GM23338 (cell line): ENCODE results near the gene TMEM63C. TPM values are rescaled to one million over a fixed set of nuclear protein-coding genes. Genes with fewer than 3 reads are reported as not detected.

ENCODE experiments used
- ATAC-seq: fragments of 200-7000 bp; cut with Tn5 transposase; 3 replicates; pipeline ENCODE4 v1.9.1; 2020
- DNase-seq: peaks from one replicate; pipeline ENCODE4 v3.0.0-alpha.2; 2015; ENCODE audit warnings: low spot score
- H2AFZ ChIP-seq: fragments of 200-600 bp; sonication (generic); 2 replicates; pipeline ENCODE4 v1.8.0; 2016; ENCODE audit warnings: antibody characterized with exemption, mild to moderate bottlenecking, moderate library complexity
- H3F3A ChIP-seq: fragments of 200-600 bp; sonication (generic); replicated peaks from 2 replicates; pipeline ENCODE4 v1.8.0; 2017; ENCODE audit warnings: antibody characterized with exemption, mixed run types, low read depth
- H3K27ac ChIP-seq: fragments of 200-600 bp; sonication (generic); 2 replicates; pipeline ENCODE4 v1.6.1; 2016; ENCODE audit warnings: low read depth
- H3K27me3 ChIP-seq: fragments of 200-600 bp; sonication (generic); 2 replicates; pipeline ENCODE4 v1.8.0; 2016; ENCODE audit warnings: mild to moderate bottlenecking, mixed run types, moderate library complexity; ENCODE audit not compliant: insufficient read depth
- H3K36me3 ChIP-seq: fragments of 200-600 bp; sonication (generic); 2 replicates; pipeline ENCODE4 v1.8.0; 2016; ENCODE audit warnings: mild to moderate bottlenecking; ENCODE audit not compliant: insufficient read depth
- H3K4me1 ChIP-seq: fragments of 200-600 bp; sonication (generic); 2 replicates; pipeline ENCODE4 v1.8.0; 2016; ENCODE audit warnings: mild to moderate bottlenecking, moderate library complexity; ENCODE audit not compliant: insufficient read depth
- H3K4me2 ChIP-seq: fragments of 200-600 bp; sonication (generic); 2 replicates; pipeline ENCODE4 v1.7.1; 2017; ENCODE audit warnings: mixed run types
- H3K4me3 ChIP-seq: fragments of 200-600 bp; sonication (generic); 2 replicates; pipeline ENCODE4 v1.6.1; 2016; ENCODE audit warnings: mixed run types
- H3K79me2 ChIP-seq: fragments of 200-600 bp; sonication (generic); replicated peaks from 2 replicates; pipeline ENCODE4 v1.8.0; 2017; ENCODE audit warnings: mild to moderate bottlenecking; ENCODE audit not compliant: insufficient read depth
- H3K9me2 ChIP-seq: fragments of 200-600 bp; sonication (generic); 2 replicates; pipeline ENCODE4 v1.8.0; 2017; ENCODE audit not compliant: insufficient read depth
- H4K20me1 ChIP-seq: fragments of 200-600 bp; sonication (generic); replicated peaks from 2 replicates; pipeline ENCODE4 v1.8.0; 2017; ENCODE audit warnings: mild to moderate bottlenecking; ENCODE audit not compliant: insufficient read depth
- H3K27ac Mint-ChIP-seq: 2 replicates; pipeline ENCODE4 v1.8.0; 2020; ENCODE audit warnings: inconsistent platforms, mild to moderate bottlenecking, moderate library complexity, mixed read lengths
- H3K27me3 Mint-ChIP-seq: 3 replicates; pipeline ENCODE4 v1.8.0; 2022; ENCODE audit warnings: low read depth, mild to moderate bottlenecking, moderate library complexity, mixed read lengths, inconsistent platforms; ENCODE audit not compliant: insufficient read depth, poor library complexity
- H3K36me3 Mint-ChIP-seq: 3 replicates; pipeline ENCODE4 v1.8.0; 2021; ENCODE audit warnings: low read depth, mild to moderate bottlenecking, inconsistent platforms, moderate library complexity, mixed read lengths
- H3K4me1 Mint-ChIP-seq: 3 replicates; pipeline ENCODE4 v1.8.0; 2020; ENCODE audit warnings: mild to moderate bottlenecking, inconsistent platforms, mixed read lengths
- H3K4me3 Mint-ChIP-seq: 3 replicates; pipeline ENCODE4 v1.8.0; 2021; ENCODE audit warnings: moderate library complexity, mild to moderate bottlenecking, inconsistent platforms, mixed read lengths
- H3K9me3 Mint-ChIP-seq: 3 replicates; pipeline ENCODE4 v1.8.0; 2020; ENCODE audit warnings: moderate library complexity, mild to moderate bottlenecking, inconsistent platforms, mixed read lengths
- NANOG ChIP-seq: IDR thresholded peaks from 2 replicates; pipeline ENCODE4 v1.6.1; 2016; ENCODE audit warnings: antibody characterized with exemption, borderline replicate concordance
- ZNF114 ChIP-seq: fragments of 250-450 bp; sonication (Bioruptor Pico); IDR thresholded peaks from 2 replicates; pipeline ENCODE4 v1.5.0; 2020; ENCODE audit warnings: mild to moderate bottlenecking, moderate library complexity
- polyA plus RNA-seq: library from polyadenylated mRNA; unstranded; fragments of >200 nt; fragmentation: Nextera tagmentation; extraction: Ambion mirVana; gene quantifications from 2 replicates; pipeline ENCODE4 v1.2.1, GENCODE V29; 2016
- total RNA-seq: library from RNA; depleted of rRNA; stranded (reverse); fragments of >200 nt; shearing (Covaris generic); gene quantifications from 2 replicates; pipeline ENCODE4 v1.2.3, GENCODE V29; 2014
- TF ChIP-seq, protein P1 (sequence below): fragments of 250-450 bp; sonication (Bioruptor Pico); IDR thresholded peaks from 2 replicates; pipeline ENCODE4 v1.5.0; 2020; ENCODE audit warnings: mild to moderate bottlenecking, moderate library complexity
- TF ChIP-seq, protein P2 (sequence below): IDR thresholded peaks from 2 replicates; pipeline ENCODE4 v1.6.1; 2016; ENCODE audit warnings: antibody characterized with exemption

Gene TMEM63C
- total and polyA plus RNA-seq, 2 experiments from 2014 or later: 2.1 to 6.3 TPM

DNA sequence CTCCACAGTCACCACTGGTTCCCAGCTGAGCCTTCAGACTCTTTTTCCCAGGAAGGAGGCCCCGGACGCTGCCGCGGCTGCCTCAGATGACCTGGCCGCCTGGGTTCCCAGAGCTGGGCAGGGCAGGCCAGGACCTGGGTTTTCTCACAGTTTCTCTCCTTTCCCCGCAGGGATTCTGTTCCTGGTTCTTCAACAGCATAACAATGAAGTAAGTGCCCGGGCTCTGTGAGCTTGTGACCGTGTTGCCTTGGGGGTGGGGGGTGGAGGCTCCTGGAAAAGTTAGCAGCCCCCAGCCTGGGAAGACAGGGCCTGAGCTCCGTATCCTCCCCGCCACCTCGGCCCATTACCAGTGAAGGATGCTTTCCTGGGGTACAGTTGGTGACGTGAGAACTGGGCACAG is 43.7 kb downstream of the TMEM63C start (continued):
- TF ChIP-seq, protein P1, sequence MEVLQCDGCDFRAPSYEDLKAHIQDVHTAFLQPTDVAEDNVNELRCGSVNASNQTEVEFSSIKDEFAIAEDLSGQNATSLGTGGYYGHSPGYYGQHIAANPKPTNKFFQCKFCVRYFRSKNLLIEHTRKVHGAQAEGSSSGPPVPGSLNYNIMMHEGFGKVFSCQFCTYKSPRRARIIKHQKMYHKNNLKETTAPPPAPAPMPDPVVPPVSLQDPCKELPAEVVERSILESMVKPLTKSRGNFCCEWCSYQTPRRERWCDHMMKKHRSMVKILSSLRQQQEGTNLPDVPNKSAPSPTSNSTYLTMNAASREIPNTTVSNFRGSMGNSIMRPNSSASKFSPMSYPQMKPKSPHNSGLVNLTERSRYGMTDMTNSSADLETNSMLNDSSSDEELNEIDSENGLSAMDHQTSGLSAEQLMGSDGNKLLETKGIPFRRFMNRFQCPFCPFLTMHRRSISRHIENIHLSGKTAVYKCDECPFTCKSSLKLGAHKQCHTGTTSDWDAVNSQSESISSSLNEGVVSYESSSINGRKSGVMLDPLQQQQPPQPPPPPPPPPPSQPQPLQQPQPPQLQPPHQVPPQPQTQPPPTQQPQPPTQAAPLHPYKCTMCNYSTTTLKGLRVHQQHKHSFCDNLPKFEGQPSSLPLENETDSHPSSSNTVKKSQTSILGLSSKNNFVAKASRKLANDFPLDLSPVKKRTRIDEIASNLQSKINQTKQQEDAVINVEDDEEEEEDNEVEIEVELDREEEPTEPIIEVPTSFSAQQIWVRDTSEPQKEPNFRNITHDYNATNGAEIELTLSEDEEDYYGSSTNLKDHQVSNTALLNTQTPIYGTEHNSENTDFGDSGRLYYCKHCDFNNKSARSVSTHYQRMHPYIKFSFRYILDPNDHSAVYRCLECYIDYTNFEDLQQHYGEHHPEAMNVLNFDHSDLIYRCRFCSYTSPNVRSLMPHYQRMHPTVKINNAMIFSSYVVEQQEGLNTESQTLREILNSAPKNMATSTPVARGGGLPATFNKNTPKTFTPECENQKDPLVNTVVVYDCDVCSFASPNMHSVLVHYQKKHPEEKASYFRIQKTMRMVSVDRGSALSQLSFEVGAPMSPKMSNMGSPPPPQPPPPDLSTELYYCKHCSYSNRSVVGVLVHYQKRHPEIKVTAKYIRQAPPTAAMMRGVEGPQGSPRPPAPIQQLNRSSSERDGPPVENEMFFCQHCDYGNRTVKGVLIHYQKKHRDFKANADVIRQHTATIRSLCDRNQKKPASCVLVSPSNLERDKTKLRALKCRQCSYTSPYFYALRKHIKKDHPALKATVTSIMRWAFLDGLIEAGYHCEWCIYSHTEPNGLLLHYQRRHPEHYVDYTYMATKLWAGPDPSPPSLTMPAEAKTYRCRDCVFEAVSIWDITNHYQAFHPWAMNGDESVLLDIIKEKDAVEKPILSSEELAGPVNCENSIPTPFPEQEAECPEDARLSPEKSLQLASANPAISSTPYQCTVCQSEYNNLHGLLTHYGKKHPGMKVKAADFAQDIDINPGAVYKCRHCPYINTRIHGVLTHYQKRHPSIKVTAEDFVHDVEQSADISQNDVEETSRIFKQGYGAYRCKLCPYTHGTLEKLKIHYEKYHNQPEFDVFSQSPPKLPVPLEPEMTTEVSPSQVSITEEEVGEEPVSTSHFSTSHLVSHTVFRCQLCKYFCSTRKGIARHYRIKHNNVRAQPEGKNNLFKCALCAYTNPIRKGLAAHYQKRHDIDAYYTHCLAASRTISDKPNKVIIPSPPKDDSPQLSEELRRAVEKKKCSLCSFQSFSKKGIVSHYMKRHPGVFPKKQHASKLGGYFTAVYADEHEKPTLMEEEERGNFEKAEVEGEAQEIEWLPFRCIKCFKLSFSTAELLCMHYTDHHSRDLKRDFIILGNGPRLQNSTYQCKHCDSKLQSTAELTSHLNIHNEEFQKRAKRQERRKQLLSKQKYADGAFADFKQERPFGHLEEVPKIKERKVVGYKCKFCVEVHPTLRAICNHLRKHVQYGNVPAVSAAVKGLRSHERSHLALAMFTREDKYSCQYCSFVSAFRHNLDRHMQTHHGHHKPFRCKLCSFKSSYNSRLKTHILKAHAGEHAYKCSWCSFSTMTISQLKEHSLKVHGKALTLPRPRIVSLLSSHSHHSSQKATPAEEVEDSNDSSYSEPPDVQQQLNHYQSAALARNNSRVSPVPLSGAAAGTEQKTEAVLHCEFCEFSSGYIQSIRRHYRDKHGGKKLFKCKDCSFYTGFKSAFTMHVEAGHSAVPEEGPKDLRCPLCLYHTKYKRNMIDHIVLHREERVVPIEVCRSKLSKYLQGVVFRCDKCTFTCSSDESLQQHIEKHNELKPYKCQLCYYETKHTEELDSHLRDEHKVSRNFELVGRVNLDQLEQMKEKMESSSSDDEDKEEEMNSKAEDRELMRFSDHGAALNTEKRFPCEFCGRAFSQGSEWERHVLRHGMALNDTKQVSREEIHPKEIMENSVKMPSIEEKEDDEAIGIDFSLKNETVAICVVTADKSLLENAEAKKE (CRISPR knock-in tag): no peak

DNA sequence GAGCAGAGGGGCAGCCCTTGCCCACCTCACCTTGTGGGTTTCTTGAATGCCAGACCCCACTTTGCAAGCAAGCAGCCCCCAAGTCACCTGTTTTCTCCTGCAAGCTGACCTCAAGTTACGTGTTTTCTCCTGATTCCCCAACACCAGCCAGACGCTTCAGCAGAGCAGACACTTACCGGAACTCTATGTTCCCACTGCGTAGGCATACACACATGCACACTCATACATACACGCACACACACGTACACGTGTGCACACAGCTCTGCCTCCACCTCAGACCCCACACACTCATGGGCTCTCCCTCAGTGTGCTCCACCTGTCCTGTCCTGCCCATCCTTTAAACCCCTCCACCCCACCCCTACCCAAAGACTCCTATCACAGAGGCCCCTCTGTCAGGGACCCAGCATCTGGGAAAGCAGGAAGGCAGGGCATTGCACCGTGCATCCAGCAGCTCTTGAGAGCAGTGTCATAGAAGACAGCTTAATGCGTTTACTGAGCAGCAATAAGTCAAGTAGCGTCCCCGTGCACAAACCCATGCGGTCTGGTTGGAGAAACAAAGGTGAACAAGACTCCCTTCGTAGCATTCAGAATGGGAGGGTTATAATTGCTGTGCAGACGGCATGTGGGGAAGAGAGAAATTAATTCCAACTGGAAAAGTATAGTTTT is 44.4 kb downstream of the TMEM63C start:
- H2AFZ ChIP-seq: no peak overlapping the region
- DNase-seq (no peak), ATAC-seq (no peak)
- Mint-ChIP-seq H3K36me3 (no peaks in the 10 kb centered on the region; the same call in 2 of the 3 replicates), H3K9me3 (no peaks in the 10 kb centered on the region; the same call in 2 of the 3 replicates), H3K27ac (no peak overlapping the region), H3K4me3 (no peak overlapping the region), H3K27me3 (peaks cover 9% of the 10 kb centered on the region), H3K4me1 (peaks cover 45% of the 10 kb centered on the region)
- H3K27ac ChIP-seq: no peak overlapping the region
- peaks cover 29% of the 10 kb centered on the region for H3K4me1 ChIP-seq
- no peaks in the 10 kb centered on the region for H3K36me3 ChIP-seq
- no peaks in the 10 kb centered on the region for H3K79me2 ChIP-seq
- no peaks in the 10 kb centered on the region for H3K27me3 ChIP-seq
- H3K4me3 ChIP-seq: no peak overlapping the region
- H3K4me2 ChIP-seq: no peak overlapping the region
- TF ChIP-seq ZNF114 (CRISPR knock-in tag) (no peak), NANOG (no peak)
- TF ChIP-seq, protein P2, sequence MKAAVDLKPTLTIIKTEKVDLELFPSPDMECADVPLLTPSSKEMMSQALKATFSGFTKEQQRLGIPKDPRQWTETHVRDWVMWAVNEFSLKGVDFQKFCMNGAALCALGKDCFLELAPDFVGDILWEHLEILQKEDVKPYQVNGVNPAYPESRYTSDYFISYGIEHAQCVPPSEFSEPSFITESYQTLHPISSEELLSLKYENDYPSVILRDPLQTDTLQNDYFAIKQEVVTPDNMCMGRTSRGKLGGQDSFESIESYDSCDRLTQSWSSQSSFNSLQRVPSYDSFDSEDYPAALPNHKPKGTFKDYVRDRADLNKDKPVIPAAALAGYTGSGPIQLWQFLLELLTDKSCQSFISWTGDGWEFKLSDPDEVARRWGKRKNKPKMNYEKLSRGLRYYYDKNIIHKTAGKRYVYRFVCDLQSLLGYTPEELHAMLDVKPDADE: no peak
- H3F3A ChIP-seq: no peaks in the 10 kb centered on the region
- no peaks in the 10 kb centered on the region for H4K20me1 ChIP-seq
- H3K9me2 ChIP-seq: no peaks in the 10 kb centered on the region
